ENCODE data around the gene GFRA1.
"Not testable (repeated sequence)": the region's sequence is repeated elsewhere in the genome, so short reads cannot be mapped to it uniquely, and the experiment has no call there.

GFRA1 gene

DNA sequence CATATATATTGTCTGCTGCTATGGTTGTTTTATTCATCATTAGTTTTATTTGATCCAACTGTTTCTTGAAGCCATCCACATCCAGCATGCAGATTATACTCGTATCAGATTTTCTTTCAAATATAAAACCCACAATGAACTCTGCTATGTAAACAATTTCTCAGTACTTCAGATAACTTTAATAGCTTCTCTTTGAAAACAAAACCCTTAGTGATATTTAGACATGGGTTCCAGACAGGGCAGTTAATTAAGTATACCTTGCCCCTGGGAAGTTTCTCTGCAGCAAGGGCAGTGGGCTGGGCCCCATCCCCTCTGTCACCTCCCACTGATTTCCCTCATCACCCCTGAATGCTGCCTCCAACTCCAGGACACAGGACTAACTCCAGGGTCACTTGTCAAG is 104.3 kb downstream of the GFRA1 start:
- H3K9me3 ChIP-seq (ENCODE audit: severe bottlenecking): no peaks in the 10 kb centered on the region
- no peaks in the 10 kb centered on the region for H3K27me3 ChIP-seq (ENCODE audit: insufficient read depth, poor library complexity, severe bottlenecking)
- ATAC-seq (ENCODE audit: low read depth) (no peak), DNase-seq (ENCODE audit: low spot score) (no peak)
- H3K4me1 ChIP-seq (ENCODE audit: insufficient read depth, poor library complexity, severe bottlenecking): no peaks in the 10 kb centered on the region
- no peak overlapping the region for H3K4me3 ChIP-seq (ENCODE audit: severe bottlenecking)
- TF ChIP-seq, protein P1, sequence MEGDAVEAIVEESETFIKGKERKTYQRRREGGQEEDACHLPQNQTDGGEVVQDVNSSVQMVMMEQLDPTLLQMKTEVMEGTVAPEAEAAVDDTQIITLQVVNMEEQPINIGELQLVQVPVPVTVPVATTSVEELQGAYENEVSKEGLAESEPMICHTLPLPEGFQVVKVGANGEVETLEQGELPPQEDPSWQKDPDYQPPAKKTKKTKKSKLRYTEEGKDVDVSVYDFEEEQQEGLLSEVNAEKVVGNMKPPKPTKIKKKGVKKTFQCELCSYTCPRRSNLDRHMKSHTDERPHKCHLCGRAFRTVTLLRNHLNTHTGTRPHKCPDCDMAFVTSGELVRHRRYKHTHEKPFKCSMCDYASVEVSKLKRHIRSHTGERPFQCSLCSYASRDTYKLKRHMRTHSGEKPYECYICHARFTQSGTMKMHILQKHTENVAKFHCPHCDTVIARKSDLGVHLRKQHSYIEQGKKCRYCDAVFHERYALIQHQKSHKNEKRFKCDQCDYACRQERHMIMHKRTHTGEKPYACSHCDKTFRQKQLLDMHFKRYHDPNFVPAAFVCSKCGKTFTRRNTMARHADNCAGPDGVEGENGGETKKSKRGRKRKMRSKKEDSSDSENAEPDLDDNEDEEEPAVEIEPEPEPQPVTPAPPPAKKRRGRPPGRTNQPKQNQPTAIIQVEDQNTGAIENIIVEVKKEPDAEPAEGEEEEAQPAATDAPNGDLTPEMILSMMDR (IDR thresholded peaks at IDR 0.05; ENCODE audit: poor library complexity, severe bottlenecking): no peak
- no peaks in the 10 kb centered on the region for H3K36me3 ChIP-seq (ENCODE audit: low read depth)
- H3K27ac ChIP-seq (ENCODE audit: poor library complexity, severe bottlenecking): no peak overlapping the region

DNA sequence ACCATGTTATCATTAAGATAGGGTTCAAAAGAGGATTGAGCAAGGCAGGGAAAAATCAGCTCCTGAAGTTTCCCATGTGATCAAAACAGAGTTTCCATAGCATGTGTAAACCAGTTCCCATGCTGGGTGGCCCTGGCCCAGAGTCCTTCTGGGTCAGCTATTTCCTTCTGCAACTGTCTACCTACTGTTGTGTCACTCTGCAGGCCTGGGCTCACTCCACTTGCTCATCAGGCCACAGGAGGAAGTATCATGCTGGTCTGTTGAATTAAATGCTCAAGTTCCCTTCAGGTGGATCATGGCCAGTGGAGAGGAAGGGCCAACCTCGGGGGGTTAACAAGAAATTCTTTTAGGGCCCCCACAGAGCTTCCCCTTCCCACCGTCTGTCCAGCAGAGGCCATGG is 104.7 kb downstream of the GFRA1 start:
- TF ChIP-seq, protein P1 (IDR thresholded peaks at IDR 0.05; ENCODE audit: poor library complexity, severe bottlenecking): no peak
- no peaks in the 10 kb centered on the region for H3K27me3 ChIP-seq (ENCODE audit: insufficient read depth, poor library complexity, severe bottlenecking)
- H3K36me3 ChIP-seq (ENCODE audit: low read depth): no peaks in the 10 kb centered on the region
- ATAC-seq (ENCODE audit: low read depth) (no peak), DNase-seq (ENCODE audit: low spot score) (no peak)
- H3K4me1 ChIP-seq (ENCODE audit: insufficient read depth, poor library complexity, severe bottlenecking): no peaks in the 10 kb centered on the region
- no peak overlapping the region for H3K27ac ChIP-seq (ENCODE audit: poor library complexity, severe bottlenecking)
- H3K9me3 ChIP-seq (ENCODE audit: severe bottlenecking): no peaks in the 10 kb centered on the region
- no peak overlapping the region for H3K4me3 ChIP-seq (ENCODE audit: severe bottlenecking)

- H3K9me3 ChIP-seq (ENCODE audit: severe bottlenecking); ATAC-seq (ENCODE audit: low read depth): not testable (repeated sequence)
Measured at GRCh38 chr10:116165941-116166340, 107.1 kb downstream of the GFRA1 start.

DNA sequence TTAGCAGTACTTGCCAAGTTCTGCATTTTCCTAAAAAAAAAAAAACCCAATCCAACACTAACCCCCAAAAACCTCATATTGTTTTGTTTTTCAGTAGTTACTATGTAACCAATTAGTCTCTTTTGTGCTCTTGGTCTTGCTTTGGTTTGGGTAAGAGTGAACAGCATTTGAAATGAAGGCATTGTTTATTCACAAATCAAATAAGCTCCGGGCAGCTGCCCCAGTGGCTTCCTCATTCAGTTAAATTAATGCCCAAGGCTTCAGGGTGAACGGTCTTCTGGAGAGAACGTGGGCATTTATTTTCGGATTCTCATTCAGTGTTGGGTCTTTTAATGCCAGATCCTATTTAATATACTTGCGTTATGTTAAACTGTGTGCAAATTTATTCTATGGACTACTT is 108.7 kb downstream of the GFRA1 start:
- DNase-seq (ENCODE audit: low spot score): no peak
- H3K4me1 ChIP-seq (ENCODE audit: insufficient read depth, poor library complexity, severe bottlenecking): no peaks in the 10 kb centered on the region
- H3K4me3 ChIP-seq (ENCODE audit: severe bottlenecking): no peak overlapping the region
- no peaks in the 10 kb centered on the region for H3K27me3 ChIP-seq (ENCODE audit: insufficient read depth, poor library complexity, severe bottlenecking)
- no peak overlapping the region for H3K27ac ChIP-seq (ENCODE audit: poor library complexity, severe bottlenecking)
- no peaks in the 10 kb centered on the region for H3K36me3 ChIP-seq (ENCODE audit: low read depth)
- TF ChIP-seq, protein P1 (IDR thresholded peaks at IDR 0.05; ENCODE audit: poor library complexity, severe bottlenecking): no peak
- no peaks in the 10 kb centered on the region for H3K9me3 ChIP-seq (ENCODE audit: severe bottlenecking)
- no peak for ATAC-seq (ENCODE audit: low read depth)

More at GRCh38 chr10:116165941-116166340, 107.1 kb downstream of the GFRA1 start:
- not testable (repeated sequence) for H3K27me3 ChIP-seq (ENCODE audit: insufficient read depth, poor library complexity, severe bottlenecking); H3K4me3 ChIP-seq (ENCODE audit: severe bottlenecking); H3K27ac ChIP-seq (ENCODE audit: poor library complexity, severe bottlenecking); H3K4me1 ChIP-seq (ENCODE audit: insufficient read depth, poor library complexity, severe bottlenecking); H3K36me3 ChIP-seq (ENCODE audit: low read depth); DNase-seq (ENCODE audit: low spot score)

GRCh38 chr10:116163333-116164131 is 109.5 kb downstream of the GFRA1 start:
- H3K9me3 ChIP-seq (ENCODE audit: severe bottlenecking): no peaks in the 10 kb centered on the region
- H3K4me3 ChIP-seq (ENCODE audit: severe bottlenecking): no peak overlapping the region
- H3K27ac ChIP-seq (ENCODE audit: poor library complexity, severe bottlenecking): no peak overlapping the region
- DNase-seq (ENCODE audit: low spot score) (no peak), ATAC-seq (ENCODE audit: low read depth) (no peak)
- H3K27me3 ChIP-seq (ENCODE audit: insufficient read depth, poor library complexity, severe bottlenecking): no peaks in the 10 kb centered on the region
- H3K36me3 ChIP-seq (ENCODE audit: low read depth): no peaks in the 10 kb centered on the region
- H3K4me1 ChIP-seq (ENCODE audit: insufficient read depth, poor library complexity, severe bottlenecking): no peaks in the 10 kb centered on the region
- TF ChIP-seq, protein P1 (IDR thresholded peaks at IDR 0.05; ENCODE audit: poor library complexity, severe bottlenecking): no peak
